ENCODE measurements around the gene FRYL.
"Not testable (repeated sequence)": the region's sequence is repeated elsewhere in the genome, so short reads cannot be mapped to it uniquely, and the experiment has no call there.

GRCh38 chr4:48800155-48800554 lies 20.1 kb upstream of the FRYL start:
- TF ChIP-seq CTCF (IDR thresholded peaks at IDR 0.05; ENCODE audit: insufficient read depth, low read length, poor library complexity, severe bottlenecking); EZH2phosphoT487 (conservative IDR thresholded peaks at IDR 0.05; ENCODE audit: low read length): not testable (repeated sequence)

Data from SU-DHL-6 (cell line).